MG63 (cell line): ENCODE measurements around the gene USHBP1. TPM values are rescaled to one million over a fixed set of nuclear protein-coding genes. Genes with fewer than 3 reads are reported as not detected.
A peak's percentile ranks its signal among the peaks of the same experiment; 100 is the strongest.

Experiments
- DNase-seq: peaks from one replicate; pipeline ENCODE4 v3.0.0-alpha.2; 2020
- H3K27me3 ChIP-seq: fragments of 250-450 bp; sonication (Bioruptor Pico); 2 replicates; pipeline ENCODE4 v1.5.1; 2020; ENCODE audit warnings: mild to moderate bottlenecking, moderate library complexity
- H3K36me3 ChIP-seq: fragments of 250-450 bp; sonication (Bioruptor Pico); 2 replicates; pipeline ENCODE4 v1.5.1; 2020; ENCODE audit warnings: mild to moderate bottlenecking, moderate library complexity
- H3K4me3 ChIP-seq: fragments of 250-450 bp; sonication (Bioruptor Pico); 2 replicates; pipeline ENCODE4 v1.5.1; 2020; ENCODE audit warnings: mild to moderate bottlenecking, moderate library complexity
- H3K9me3 ChIP-seq: fragments of 250-450 bp; sonication (Bioruptor Pico); 2 replicates; pipeline ENCODE4 v1.5.1; 2020; ENCODE audit warnings: mild to moderate bottlenecking, moderate library complexity
- total RNA-seq: library from RNA; depleted of rRNA; stranded (reverse); fragments of >200 nt; shearing (Covaris generic); gene quantifications from 2 replicates; pipeline ENCODE4 v1.2.3, GENCODE V29; 2014; ENCODE audit warnings: low replicate concordance

The USHBP1 gene
- total RNA-seq, 1 experiment from 2014 or later = not detected

- no peak overlapping the region for H3K4me3 ChIP-seq
- no peaks in the 10 kb centered on the region for H3K9me3 ChIP-seq
- H3K27me3 ChIP-seq = no peaks in the 10 kb centered on the region
- no peak for DNase-seq
- H3K36me3 ChIP-seq = no peaks in the 10 kb centered on the region
Measured at GRCh38 chr19:17254636-17255035, 9.9 kb downstream of the USHBP1 start.

- DNase-seq = no peak
- H3K27me3 ChIP-seq = no peaks in the 10 kb centered on the region
- H3K4me3 ChIP-seq = no peak overlapping the region
- H3K9me3 ChIP-seq = no peaks in the 10 kb centered on the region
- no peaks in the 10 kb centered on the region for H3K36me3 ChIP-seq
Measured at GRCh38 chr19:17249887-17250548, 14.5 kb downstream of the USHBP1 start.

- no peak for DNase-seq
- Histone ChIP-seq H3K4me3 (no peak overlapping the region), H3K9me3 (no peaks in the 10 kb centered on the region), H3K36me3 (no peaks in the 10 kb centered on the region; the same call in 1 of the 2 replicates), H3K27me3 (no peaks in the 10 kb centered on the region)
Measured at GRCh38 chr19:17248011-17248776, 16.4 kb downstream of the USHBP1 start.

GRCh38 chr19:17246681-17247425, 17.7 kb downstream of the USHBP1 start:
- H3K36me3 ChIP-seq = peaks cover 6% of the 10 kb centered on the region
- no peak for DNase-seq
- H3K27me3 ChIP-seq = no peaks in the 10 kb centered on the region
- H3K9me3 ChIP-seq = no peaks in the 10 kb centered on the region
- H3K4me3 ChIP-seq = peak overlapping the region; percentile 39; the same call in 1 of the 2 replicates

- no peaks in the 10 kb centered on the region for H3K9me3 ChIP-seq
- DNase-seq = no peak
- H3K27me3 ChIP-seq = no peaks in the 10 kb centered on the region
- peak within 1 kb of the TSS; percentile 66 for H3K4me3 ChIP-seq
- peaks cover 19% of the 10 kb centered on the region for H3K36me3 ChIP-seq
Measured at GRCh38 chr19:17245535-17245984, 19.0 kb downstream of the USHBP1 start, which contains the start of gene NR2F6. Gene NR2F6, minus strand, starts transcription at chr19:17245919. Its CDS starts 699 bp downstream, at chr19:17245220.

- H3K9me3 ChIP-seq = no peaks in the 10 kb centered on the region
- peaks cover 25% of the 10 kb centered on the region for H3K36me3 ChIP-seq
- no peak for DNase-seq
- H3K4me3 ChIP-seq = peak overlapping the region; percentile 66
- H3K27me3 ChIP-seq = no peaks in the 10 kb centered on the region
Measured at GRCh38 chr19:17244618-17245534, 19.7 kb downstream of the USHBP1 start.

- Histone ChIP-seq H3K27me3 (no peaks in the 10 kb centered on the region), H3K36me3 (peaks cover 29% of the 10 kb centered on the region), H3K9me3 (no peaks in the 10 kb centered on the region), H3K4me3 (peak overlapping the region; percentile 66)
- DNase-seq = peak; percentile 73
Measured at GRCh38 chr19:17243830-17244617, 20.5 kb downstream of the USHBP1 start.

GRCh38 chr19:17243211-17243829, 21.2 kb downstream of the USHBP1 start:
- Histone ChIP-seq H3K4me3 (peak overlapping the region; percentile 66), H3K36me3 (peaks cover 36% of the 10 kb centered on the region), H3K27me3 (no peaks in the 10 kb centered on the region), H3K9me3 (no peaks in the 10 kb centered on the region)
- DNase-seq = no peak

GRCh38 chr19:17242431-17243208, 21.9 kb downstream of the USHBP1 start:
- Histone ChIP-seq H3K9me3 (no peaks in the 10 kb centered on the region), H3K36me3 (peaks cover 43% of the 10 kb centered on the region), H3K4me3 (peak overlapping the region; percentile 66; the same call in 1 of the 2 replicates), H3K27me3 (no peaks in the 10 kb centered on the region)
- DNase-seq = no peak

- Histone ChIP-seq H3K36me3 (peaks cover 54% of the 10 kb centered on the region), H3K9me3 (no peaks in the 10 kb centered on the region), H3K27me3 (no peaks in the 10 kb centered on the region), H3K4me3 (no peak overlapping the region)
- DNase-seq = no peak
Measured at GRCh38 chr19:17240826-17241399, 23.6 kb downstream of the USHBP1 start.

- DNase-seq = no peak
Measured at GRCh38 chr19:17240062-17240752, 24.3 kb downstream of the USHBP1 start.

GRCh38 chr19:17237747-17238706, 26.5 kb downstream of the USHBP1 start:
- DNase-seq = no peak
- Histone ChIP-seq H3K27me3 (no peaks in the 10 kb centered on the region), H3K4me3 (no peak overlapping the region), H3K36me3 (peaks cover 75% of the 10 kb centered on the region), H3K9me3 (no peaks in the 10 kb centered on the region)

More at GRCh38 chr19:17240062-17240752, 24.3 kb downstream of the USHBP1 start:
- Histone ChIP-seq H3K9me3 (no peaks in the 10 kb centered on the region), H3K36me3 (peaks cover 56% of the 10 kb centered on the region), H3K27me3 (no peaks in the 10 kb centered on the region), H3K4me3 (no peak overlapping the region)
